ENCODE measurements around the gene SMYD5.
A peak's percentile ranks its signal among the peaks of the same experiment; 100 is the strongest.

GRCh38 chr2:73214120-73215035 is at the start of gene SMYD5:
- TF ChIP-seq ZNF274 (IDR thresholded peaks at IDR 0.05; ENCODE audit: low read depth, low read length): no peak
- TF ChIP-seq SUZ12 (IDR thresholded peaks at IDR 0.05; ENCODE audit: extremely low read depth, insufficient read depth, insufficient read length): no peak
- peak; percentile 84 for TF ChIP-seq YY1 (IDR thresholded peaks at IDR 0.05; ENCODE audit: insufficient read depth, insufficient read length)

All from NT2/D1 (cell line).